Central memory CD4-positive, alpha-beta T cell (primary cell): ENCODE data around the gene CDIP1.

Experiments
- DNase-seq: peaks from one replicate; pipeline ENCODE4 v3.0.0; 2022

Gene CDIP1

GRCh38 chr16:4486126-4486893 is 52.3 kb downstream of the CDIP1 start:
- DNase-seq: no peak

- no peak for DNase-seq
These were observed 56.6 kb downstream of the CDIP1 start for GRCh38 chr16:4481963-4482362.

- DNase-seq: no peak
These were observed 57.0 kb downstream of the CDIP1 start for GRCh38 chr16:4481526-4481925.

- no peak for DNase-seq
These were observed 60.6 kb downstream of the CDIP1 start for GRCh38 chr16:4477966-4478365.

GRCh38 chr16:4475880-4476788 is 62.4 kb downstream of the CDIP1 start, which contains the start of gene HMOX2:
TSS of gene HMOX2 (plus strand) at chr16:4476398. CDS start at chr16:4505525, 29,127 bp downstream.
- peak; percentile 89 for DNase-seq

- DNase-seq: peak; percentile 85
These were observed 64.2 kb downstream of the CDIP1 start, which contains the start of gene NMRAL1 for GRCh38 chr16:4474192-4474961. TSS of gene NMRAL1 (minus strand) at chr16:4474625. CDS start at chr16:4474132, 493 bp downstream.

GRCh38 chr16:4472880-4473279 is 65.7 kb downstream of the CDIP1 start:
- no peak for DNase-seq

- DNase-seq: no peak
These were observed 66.7 kb downstream of the CDIP1 start for GRCh38 chr16:4471869-4472268.

- DNase-seq: no peak
These were observed 69.6 kb downstream of the CDIP1 start for GRCh38 chr16:4468972-4469371.

GRCh38 chr16:4467916-4468315 is 70.7 kb downstream of the CDIP1 start:
- no peak for DNase-seq

- peak; percentile 56 for DNase-seq
These were observed 72.4 kb downstream of the CDIP1 start for GRCh38 chr16:4465977-4466779.

- DNase-seq: no peak
These were observed 74.9 kb downstream of the CDIP1 start for GRCh38 chr16:4463522-4464163.

GRCh38 chr16:4461250-4462085 is 77.1 kb downstream of the CDIP1 start:
- DNase-seq: no peak

- DNase-seq: no peak
These were observed 77.7 kb downstream of the CDIP1 start for GRCh38 chr16:4460936-4461249.
